Stimulated activated CD4-positive, alpha-beta T cell treated with anti-CD3 and anti-CD28 coated beads, Interleukin-15, amount 100 ng/mL, for 48 hours (primary cell): ENCODE results near the gene AQP12A.
"Not testable (repeated sequence)": the region's sequence is repeated elsewhere in the genome, so short reads cannot be mapped to it uniquely, and the experiment has no call there.

Experiments used
- DNase-seq, 2 donors: peaks; one replicate each; pipeline ENCODE4 v3.0.0-alpha.2; 2020; ENCODE audit warnings: low read depth in 2 of 2

Gene AQP12A

GRCh38 chr2:240687741-240688552 is 3.7 kb upstream of the AQP12A start:
- DNase-seq, result no peak

DNA sequence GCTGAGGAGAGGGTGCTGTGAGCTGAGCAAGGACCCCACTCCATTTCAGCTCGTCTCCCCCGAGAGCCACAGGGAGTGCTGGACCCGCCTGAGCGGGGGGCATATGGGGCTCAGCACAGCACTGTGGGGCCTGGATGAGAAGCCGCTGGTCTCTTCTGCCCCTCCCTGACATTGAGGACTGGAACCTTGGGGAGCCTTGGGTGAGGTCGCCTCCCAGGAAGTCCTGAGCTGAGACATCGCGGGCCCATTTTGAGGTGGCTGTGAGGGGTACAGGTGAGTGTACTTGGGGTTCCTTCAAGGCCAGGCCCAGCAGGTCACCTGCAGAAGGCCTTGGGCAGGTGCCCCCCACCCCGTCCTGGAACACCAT is 3.1 kb upstream of the AQP12A start:
- no peak for DNase-seq

DNA sequence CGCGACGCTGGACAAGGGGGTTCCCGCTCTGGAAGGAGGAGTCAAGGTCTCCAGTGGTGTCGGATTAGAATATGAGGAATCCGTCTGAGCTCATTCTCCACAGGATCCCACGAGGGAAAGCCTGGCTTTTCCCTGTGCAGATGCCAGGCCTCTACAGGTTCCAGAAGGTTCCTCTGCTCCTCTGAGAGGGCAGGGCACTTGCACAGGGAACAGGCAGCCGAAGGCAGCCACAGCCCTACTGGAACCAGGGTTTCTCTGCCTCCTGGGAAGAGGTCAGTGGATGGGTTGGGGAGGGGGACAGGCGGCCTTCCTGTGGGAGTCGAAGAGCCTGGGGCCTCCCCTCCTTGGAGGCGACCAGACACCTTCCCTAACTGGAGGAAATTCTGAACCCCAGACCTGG is 1.7 kb upstream of the AQP12A start:
- DNase-seq, result no peak

DNA sequence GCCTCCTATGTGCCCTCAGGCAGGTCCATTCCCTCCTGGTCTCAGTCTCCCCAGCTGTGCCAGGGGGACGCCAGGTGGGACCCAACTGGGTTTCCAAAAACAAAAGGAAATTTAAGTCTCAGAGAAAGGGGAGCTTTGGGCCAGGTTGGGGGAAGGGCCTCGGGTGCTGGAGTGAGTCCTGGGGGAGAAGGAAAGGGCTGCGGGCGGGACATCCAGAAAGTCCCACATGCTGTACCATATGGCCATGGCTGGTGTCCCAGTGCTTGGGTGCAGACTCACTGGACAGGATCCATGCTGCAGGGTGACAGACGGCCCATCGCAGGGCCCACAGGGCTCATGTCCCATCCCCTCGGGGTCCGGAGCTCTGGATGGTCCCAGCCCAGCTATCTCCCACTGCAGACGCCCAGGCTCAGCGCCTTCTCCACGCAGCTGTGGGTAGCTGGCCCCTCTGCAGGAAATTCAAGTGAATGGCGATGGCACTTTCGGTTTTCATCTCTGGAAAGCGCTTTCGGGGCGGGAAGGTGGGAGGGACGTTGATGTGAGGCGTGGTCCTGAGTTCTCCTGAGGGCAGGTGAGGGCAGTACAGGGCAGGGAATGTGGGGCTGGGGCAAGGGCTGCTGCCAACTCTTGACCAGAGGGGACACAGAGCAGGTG is 1.1 kb upstream of the AQP12A start:
- DNase-seq, result not testable (repeated sequence)

DNA sequence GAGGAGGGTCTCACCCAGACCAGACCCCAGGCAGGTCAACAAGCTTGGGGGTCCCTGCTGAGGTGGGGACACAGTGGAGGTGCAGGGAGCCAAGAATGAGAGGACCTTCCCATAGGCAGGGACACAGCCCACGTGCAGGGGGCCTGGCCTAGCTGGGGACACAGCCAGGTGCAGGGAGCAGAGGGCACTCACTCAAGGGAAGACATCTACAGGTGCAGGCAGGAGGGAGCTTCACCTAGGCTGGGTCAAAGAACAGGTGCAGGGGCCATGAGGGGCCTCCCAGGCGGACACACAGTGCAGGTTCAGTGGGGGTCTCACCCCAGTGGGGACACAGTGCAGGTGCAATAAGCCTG is 615 bp upstream of the AQP12A start:
- not testable (repeated sequence) for DNase-seq

GRCh38 chr2:240692583-240693561 is 1.2 kb downstream of the AQP12A start:
- not testable (repeated sequence) for DNase-seq

GRCh38 chr2:240694304-240694703 is 2.6 kb downstream of the AQP12A start:
- DNase-seq, result not testable (repeated sequence)

DNA sequence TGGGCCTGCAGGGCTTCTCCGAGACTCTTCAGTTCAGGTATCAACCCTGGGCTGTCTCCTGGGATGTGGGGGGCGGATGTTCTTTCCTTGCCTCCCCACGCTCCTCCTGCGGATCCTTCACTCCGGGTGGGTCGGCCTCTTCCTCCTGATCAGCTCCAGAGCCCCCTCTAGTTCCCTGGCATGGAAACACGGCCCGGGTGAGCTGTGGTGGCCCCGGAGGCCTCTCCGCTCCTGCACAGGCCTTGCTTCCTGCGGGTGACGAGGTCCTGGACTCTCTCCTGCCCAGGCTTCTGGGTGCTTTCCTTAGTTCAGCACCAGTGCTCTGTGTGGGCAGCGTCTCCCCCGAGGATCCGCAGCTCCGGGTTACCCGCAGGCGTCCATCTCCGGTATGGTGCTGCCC is 3.9 kb downstream of the AQP12A start:
- not testable (repeated sequence) for DNase-seq

DNA sequence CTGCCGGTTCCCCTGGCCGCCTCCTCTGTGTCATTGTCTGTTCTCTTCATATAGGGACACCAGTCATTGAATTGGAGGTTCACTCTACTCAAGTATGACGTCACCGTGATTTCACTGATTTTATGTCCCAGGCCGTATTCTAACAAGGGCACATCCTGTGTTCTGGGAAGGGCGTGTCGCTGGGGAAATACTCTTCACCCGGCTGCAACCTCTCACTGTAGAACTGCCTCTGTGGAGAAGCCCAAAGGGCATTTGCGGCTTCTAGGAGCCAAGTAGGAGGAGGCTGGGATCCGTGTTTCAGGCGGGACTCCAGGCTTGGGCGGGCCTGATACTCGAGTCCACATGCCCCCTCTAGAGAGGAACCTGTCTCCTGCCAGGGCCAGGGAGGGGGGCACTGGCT is 4.8 kb downstream of the AQP12A start:
- DNase-seq, result not testable (repeated sequence)

DNA sequence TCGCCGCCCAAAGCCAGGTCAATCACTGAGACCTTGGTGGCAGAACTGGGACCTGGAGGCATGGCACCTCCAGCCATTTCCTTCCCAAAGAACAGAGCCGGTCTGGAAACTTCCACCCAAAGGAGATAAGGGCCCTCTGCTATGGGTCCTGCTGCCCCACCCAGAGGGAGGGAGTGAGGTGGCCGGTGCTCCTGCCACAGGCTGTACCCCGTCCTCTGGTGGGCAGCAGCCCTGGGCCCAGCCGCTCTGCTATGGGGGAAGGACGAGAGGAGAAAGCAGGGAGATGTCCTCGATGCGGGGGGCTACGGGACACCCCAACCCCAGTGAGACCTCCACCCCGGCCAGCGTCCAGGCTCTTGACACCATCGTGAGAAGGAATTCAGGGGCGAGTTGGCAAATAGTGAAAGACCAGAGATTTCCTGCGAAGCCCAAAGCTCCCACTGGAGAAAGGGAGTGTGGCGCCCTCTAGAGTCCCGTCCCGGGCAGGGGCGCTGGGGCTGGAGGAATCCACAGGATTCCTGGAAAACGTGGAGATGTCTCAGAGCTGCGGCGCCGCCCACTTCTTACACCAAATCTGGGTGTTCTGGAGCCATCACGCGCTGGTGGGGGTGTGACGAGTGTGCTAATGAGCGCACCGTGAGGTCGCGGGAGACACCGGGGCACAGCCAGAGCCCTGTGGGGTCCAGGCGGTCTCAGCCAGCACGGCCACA is 7.3 kb downstream of the AQP12A start:
- not testable (repeated sequence) for DNase-seq

DNA sequence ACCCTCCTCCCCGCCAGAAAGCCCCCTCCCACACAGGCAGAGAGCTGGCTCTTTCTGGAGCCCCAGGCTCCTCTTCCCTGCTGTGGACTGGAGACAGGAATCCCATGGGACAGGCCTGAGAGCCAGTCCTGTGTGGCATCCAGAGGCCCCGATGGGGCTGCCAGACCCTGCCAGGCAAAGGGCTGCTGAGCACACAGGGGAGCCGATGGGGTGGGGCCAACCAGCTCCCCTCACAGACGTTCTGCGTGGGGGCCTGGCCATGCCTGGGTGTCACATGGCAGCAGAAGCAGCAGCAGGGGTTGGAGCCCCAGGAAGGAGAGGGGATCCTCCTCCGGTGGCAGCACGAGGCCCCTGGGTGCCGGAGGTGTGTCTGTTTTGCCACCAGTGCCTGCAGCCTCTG is 8.2 kb downstream of the AQP12A start:
- not testable (repeated sequence) for DNase-seq

DNA sequence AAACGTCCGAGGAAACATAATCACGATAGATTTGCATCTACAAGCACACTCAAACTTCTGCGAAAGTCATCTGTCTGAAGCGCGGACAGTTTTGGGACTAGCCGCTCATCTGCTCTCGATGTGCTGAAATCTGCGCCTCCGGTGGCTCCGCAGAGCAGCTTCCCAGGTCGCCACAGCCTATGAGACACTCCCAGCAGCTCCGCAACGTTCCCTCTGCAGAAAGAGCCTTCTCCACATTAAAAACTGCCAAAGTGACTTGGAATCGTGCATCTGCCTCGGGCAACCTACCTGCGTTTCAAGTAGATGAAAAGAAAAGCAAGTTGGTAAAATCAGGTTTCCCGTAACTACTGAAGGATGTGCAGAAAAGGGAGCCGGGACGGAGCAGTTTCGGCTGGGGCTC is 8.9 kb downstream of the AQP12A start:
- not testable (repeated sequence) for DNase-seq

- no peak for DNase-seq
Measured at GRCh38 chr2:240701091-240701735, 9.5 kb downstream of the AQP12A start.

GRCh38 chr2:240701736-240702639 is 10.3 kb downstream of the AQP12A start:
- DNase-seq, result no peak

- DNase-seq, result no peak
Measured at GRCh38 chr2:240702640-240703011, 11.0 kb downstream of the AQP12A start.

- no peak for DNase-seq
Measured at GRCh38 chr2:240703417-240704341, 12.0 kb downstream of the AQP12A start.

- DNase-seq, result peak in 1 of 2 donors; percentile 10
Measured at GRCh38 chr2:240704651-240705050, 13.0 kb downstream of the AQP12A start.

GRCh38 chr2:240705204-240705791 is 13.6 kb downstream of the AQP12A start:
- no peak for DNase-seq
